ENCODE results near the gene HNRNPDL. TPM values are rescaled to one million over a fixed set of nuclear protein-coding genes. Genes with fewer than 3 reads are reported as not detected.

The HNRNPDL gene
- total RNA-seq, 2 experiments from 2014 or later = 224 to 394 TPM

- Histone ChIP-seq H3K9me2 (ENCODE audit: insufficient read depth, low read length) (no peaks in the 10 kb centered on the region), H3K9me3 (ENCODE audit: low read length) (peaks cover 14% of the 10 kb centered on the region; the same call in 1 of the 2 replicates), H3K4me2 (ENCODE audit: low read length) (no peak overlapping the region), H4K20me1 (ENCODE audit: insufficient read depth, low read length) (no peaks in the 10 kb centered on the region), H2AFZ (ENCODE audit: low read length) (no peak overlapping the region), H3K79me2 (ENCODE audit: insufficient read depth, low read depth, low read length) (peaks cover 9% of the 10 kb centered on the region; the same call in 1 of the 2 replicates), H3K4me3 (ENCODE audit: low read depth, low read length, poor library complexity, severe bottlenecking) (no peak overlapping the region), H3K4me1 (ENCODE audit: insufficient read depth, low read length, poor library complexity, severe bottlenecking) (peaks cover 5% of the 10 kb centered on the region), H3K27ac (ENCODE audit: low read depth, low read length, poor library complexity, severe bottlenecking) (no peak overlapping the region), H3K36me3 (ENCODE audit: insufficient read depth, low read length) (peaks cover 28% of the 10 kb centered on the region)
- intact Hi-C loops (cut with micrococcal nuclease; ENCODE audit: unreplicated experiment) = no loop called here
- no peak for TF ChIP-seq CTCF (conservative IDR thresholded peaks at IDR 0.05; ENCODE audit: low read length)
- TF ChIP-seq EZH2phosphoT487 (IDR thresholded peaks at IDR 0.05; ENCODE audit: borderline replicate concordance, low read depth, low read length) = no peak
- no TSS peak for BruUV-seq (replicated peaks)
- no peak for DNase-seq (ENCODE audit: low spot score)
- POLR2A ChIA-PET = no interaction called here
- CTCF ChIA-PET (ENCODE audit: unreplicated experiment) = no interaction called here
These were observed 49.4 kb downstream of the HNRNPDL start for GRCh38 chr4:82380831-82381230.

GRCh38 chr4:82380344-82380743, 49.9 kb downstream of the HNRNPDL start:
- BruUV-seq (replicated peaks) = no TSS peak
- intact Hi-C loops (cut with micrococcal nuclease; ENCODE audit: unreplicated experiment) = no loop called here

More at GRCh38 chr4:82380344-82380743, 49.9 kb downstream of the HNRNPDL start:
- Histone ChIP-seq H3K79me2 (ENCODE audit: insufficient read depth, low read depth, low read length) (peaks cover 14% of the 10 kb centered on the region; the same call in 1 of the 2 replicates), H3K36me3 (ENCODE audit: insufficient read depth, low read length) (peaks cover 28% of the 10 kb centered on the region), H4K20me1 (ENCODE audit: insufficient read depth, low read length) (no peaks in the 10 kb centered on the region), H3K4me2 (ENCODE audit: low read length) (no peak overlapping the region), H2AFZ (ENCODE audit: low read length) (no peak overlapping the region), H3K4me3 (ENCODE audit: low read depth, low read length, poor library complexity, severe bottlenecking) (no peak overlapping the region), H3K27ac (ENCODE audit: low read depth, low read length, poor library complexity, severe bottlenecking) (no peak overlapping the region), H3K9me3 (ENCODE audit: low read length) (peaks cover 14% of the 10 kb centered on the region; the same call in 1 of the 2 replicates), H3K4me1 (ENCODE audit: insufficient read depth, low read length, poor library complexity, severe bottlenecking) (peaks cover 9% of the 10 kb centered on the region), H3K9me2 (ENCODE audit: insufficient read depth, low read length) (no peaks in the 10 kb centered on the region)
- ChIA-PET CTCF (ENCODE audit: unreplicated experiment) (no interaction called here), POLR2A (no interaction called here)
- no peak for DNase-seq (ENCODE audit: low spot score)
- TF ChIP-seq CTCF (conservative IDR thresholded peaks at IDR 0.05; ENCODE audit: low read length) (no peak), EZH2phosphoT487 (IDR thresholded peaks at IDR 0.05; ENCODE audit: borderline replicate concordance, low read depth, low read length) (no peak)
